ENCODE results near the gene PPARG.

GRCh38 chr3:12352755-12353154 is 63.9 kb downstream of the PPARG start:
- TF ChIP-seq, protein P1, sequence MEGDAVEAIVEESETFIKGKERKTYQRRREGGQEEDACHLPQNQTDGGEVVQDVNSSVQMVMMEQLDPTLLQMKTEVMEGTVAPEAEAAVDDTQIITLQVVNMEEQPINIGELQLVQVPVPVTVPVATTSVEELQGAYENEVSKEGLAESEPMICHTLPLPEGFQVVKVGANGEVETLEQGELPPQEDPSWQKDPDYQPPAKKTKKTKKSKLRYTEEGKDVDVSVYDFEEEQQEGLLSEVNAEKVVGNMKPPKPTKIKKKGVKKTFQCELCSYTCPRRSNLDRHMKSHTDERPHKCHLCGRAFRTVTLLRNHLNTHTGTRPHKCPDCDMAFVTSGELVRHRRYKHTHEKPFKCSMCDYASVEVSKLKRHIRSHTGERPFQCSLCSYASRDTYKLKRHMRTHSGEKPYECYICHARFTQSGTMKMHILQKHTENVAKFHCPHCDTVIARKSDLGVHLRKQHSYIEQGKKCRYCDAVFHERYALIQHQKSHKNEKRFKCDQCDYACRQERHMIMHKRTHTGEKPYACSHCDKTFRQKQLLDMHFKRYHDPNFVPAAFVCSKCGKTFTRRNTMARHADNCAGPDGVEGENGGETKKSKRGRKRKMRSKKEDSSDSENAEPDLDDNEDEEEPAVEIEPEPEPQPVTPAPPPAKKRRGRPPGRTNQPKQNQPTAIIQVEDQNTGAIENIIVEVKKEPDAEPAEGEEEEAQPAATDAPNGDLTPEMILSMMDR (IDR thresholded peaks at IDR 0.05; ENCODE audit: insufficient read depth, low read length): no peak
- TF ChIP-seq POLR2AphosphoS5 (IDR thresholded peaks at IDR 0.05; ENCODE audit: low read depth): no peak
- no peak for TF ChIP-seq GABPA (IDR thresholded peaks at IDR 0.05; ENCODE audit: low read depth)
- no peak for TF ChIP-seq REST (IDR thresholded peaks at IDR 0.05; ENCODE audit: insufficient replicate concordance, low read depth)
- TF ChIP-seq SPI1 (IDR thresholded peaks at IDR 0.05; ENCODE audit: borderline replicate concordance, low read depth): no peak
